Measurements from ENCODE around the gene BDKRB1. TPM values are rescaled to one million over a fixed set of nuclear protein-coding genes. Genes with fewer than 3 reads are reported as not detected.

BDKRB1 gene
- total RNA-seq, 1 experiment from 2014 or later = 0.11 TPM

DNA sequence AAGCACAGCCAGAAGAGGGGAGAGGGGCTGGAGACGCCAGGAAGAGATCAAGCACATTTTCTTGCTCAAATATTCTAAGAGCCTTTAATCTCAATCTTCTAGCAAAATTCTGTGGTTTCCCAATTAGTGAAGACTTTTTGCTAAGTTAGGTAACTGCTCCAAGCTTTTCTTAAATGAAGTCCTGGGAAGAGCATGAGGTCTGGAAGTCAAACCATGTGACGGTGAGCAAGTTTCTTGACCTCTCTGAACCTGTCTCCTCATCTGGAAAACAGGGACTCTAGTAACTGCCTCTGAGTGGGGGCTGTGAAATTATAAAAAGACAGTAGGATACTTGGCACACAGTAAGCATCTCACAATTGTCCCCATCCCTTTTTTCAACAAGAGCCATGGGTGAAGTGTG, 24.1 kb downstream of the BDKRB1 start:
- Mint-ChIP-seq H3K4me3 (no peak overlapping the region), H3K9me3 (peaks cover 15% of the 10 kb centered on the region), H3K27ac (no peak overlapping the region), H3K27me3 (ENCODE audit: low read depth) (no peaks in the 10 kb centered on the region; the same call in 1 of the 2 replicates), H3K36me3 (peaks cover 11% of the 10 kb centered on the region), H3K4me1 (peaks cover 18% of the 10 kb centered on the region)
- POLR2A ChIA-PET = no interaction called here
- ATAC-seq (no peak), DNase-seq (ENCODE audit: low spot score) (no peak)
- CTCF ChIA-PET = interaction anchor here (2.4 kb wide), 1 partner anchor 179 kb away, joined by 15 read pairs; no protein-coding TSS in a partner anchor
- TF ChIP-seq NR1H2 (CRISPR knock-in tag; IDR thresholded peaks at IDR 0.05) = no peak

DNA sequence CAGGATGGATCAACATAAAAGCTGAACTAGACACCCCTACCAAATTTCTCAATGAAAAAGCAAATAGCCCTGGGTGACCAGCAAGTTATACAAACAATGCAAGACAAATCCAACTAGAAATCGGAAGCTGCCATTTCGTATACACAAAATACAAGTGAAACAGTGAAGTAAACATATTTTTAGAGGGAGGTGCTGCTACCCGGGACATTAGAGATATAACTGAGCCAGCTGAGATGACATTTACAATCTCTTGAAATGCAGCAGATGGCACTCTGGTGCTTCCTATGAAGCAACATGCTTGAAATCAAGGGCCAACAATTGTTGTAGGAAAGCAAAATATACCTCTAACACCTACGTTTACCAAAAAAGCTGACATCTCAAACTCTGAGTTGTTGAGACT, 25.5 kb downstream of the BDKRB1 start:
- POLR2A ChIA-PET = no interaction called here
- ATAC-seq (no peak), DNase-seq (ENCODE audit: low spot score) (no peak)
- TF ChIP-seq GRHL2 (CRISPR knock-in tag; IDR thresholded peaks at IDR 0.05; ENCODE audit: insufficient replicate concordance, severe bottlenecking) = no peak
- TF ChIP-seq, protein P1, sequence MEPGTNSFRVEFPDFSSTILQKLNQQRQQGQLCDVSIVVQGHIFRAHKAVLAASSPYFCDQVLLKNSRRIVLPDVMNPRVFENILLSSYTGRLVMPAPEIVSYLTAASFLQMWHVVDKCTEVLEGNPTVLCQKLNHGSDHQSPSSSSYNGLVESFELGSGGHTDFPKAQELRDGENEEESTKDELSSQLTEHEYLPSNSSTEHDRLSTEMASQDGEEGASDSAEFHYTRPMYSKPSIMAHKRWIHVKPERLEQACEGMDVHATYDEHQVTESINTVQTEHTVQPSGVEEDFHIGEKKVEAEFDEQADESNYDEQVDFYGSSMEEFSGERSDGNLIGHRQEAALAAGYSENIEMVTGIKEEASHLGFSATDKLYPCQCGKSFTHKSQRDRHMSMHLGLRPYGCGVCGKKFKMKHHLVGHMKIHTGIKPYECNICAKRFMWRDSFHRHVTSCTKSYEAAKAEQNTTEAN (CRISPR knock-in tag; IDR thresholded peaks at IDR 0.05) = no peak
- no peak for TF ChIP-seq ZBTB21 (CRISPR knock-in tag; IDR thresholded peaks at IDR 0.05; ENCODE audit: borderline replicate concordance)
- TF ChIP-seq, protein P2, sequence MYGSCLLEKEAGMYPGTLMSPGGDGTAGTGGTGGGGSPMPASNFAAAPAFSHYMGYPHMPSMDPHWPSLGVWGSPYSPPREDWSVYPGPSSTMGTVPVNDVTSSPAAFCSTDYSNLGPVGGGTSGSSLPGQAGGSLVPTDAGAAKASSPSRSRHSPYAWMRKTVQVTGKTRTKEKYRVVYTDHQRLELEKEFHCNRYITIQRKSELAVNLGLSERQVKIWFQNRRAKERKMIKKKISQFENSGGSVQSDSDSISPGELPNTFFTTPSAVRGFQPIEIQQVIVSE (CRISPR knock-in tag; IDR thresholded peaks at IDR 0.05; ENCODE audit: borderline replicate concordance) = no peak
- TF ChIP-seq, protein P3, sequence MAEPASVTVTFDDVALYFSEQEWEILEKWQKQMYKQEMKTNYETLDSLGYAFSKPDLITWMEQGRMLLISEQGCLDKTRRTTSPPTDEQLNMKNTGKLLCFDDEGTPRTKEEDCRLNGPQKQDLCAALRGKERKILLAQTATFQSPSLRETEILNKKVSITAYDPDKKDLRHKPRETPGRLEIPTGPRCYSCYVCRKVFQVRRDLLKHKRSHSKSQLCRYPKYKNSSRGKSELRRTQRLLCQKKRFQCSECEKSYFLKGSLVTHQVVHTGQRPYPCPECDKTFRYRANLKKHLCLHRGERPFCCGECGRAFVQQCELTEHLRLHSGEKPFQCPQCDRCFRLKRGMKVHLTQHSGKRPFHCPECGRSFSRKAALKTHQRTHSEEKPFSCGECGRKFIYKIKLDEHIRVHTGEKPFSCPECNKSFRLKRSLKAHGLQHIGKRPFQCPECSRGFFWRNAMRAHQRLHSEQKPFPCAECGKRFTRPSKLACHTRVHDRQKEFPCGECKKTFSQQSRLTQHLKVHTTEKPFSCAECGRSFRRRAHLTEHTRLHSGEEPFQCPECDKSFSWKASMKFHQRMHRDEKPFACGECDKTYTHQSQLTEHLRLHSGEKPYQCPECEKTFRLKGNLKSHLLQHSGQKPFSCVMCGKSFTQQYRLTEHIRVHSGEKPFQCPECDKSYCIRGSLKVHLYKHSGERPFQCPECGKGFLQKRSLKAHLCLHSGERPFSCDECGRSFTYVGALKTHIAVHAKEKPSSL (CRISPR knock-in tag; conservative IDR thresholded peaks at IDR 0.05) = no peak
- TF ChIP-seq, protein P4, sequence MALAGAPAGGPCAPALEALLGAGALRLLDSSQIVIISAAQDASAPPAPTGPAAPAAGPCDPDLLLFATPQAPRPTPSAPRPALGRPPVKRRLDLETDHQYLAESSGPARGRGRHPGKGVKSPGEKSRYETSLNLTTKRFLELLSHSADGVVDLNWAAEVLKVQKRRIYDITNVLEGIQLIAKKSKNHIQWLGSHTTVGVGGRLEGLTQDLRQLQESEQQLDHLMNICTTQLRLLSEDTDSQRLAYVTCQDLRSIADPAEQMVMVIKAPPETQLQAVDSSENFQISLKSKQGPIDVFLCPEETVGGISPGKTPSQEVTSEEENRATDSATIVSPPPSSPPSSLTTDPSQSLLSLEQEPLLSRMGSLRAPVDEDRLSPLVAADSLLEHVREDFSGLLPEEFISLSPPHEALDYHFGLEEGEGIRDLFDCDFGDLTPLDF (CRISPR knock-in tag; IDR thresholded peaks at IDR 0.05) = no peak
- TF ChIP-seq, protein P5, sequence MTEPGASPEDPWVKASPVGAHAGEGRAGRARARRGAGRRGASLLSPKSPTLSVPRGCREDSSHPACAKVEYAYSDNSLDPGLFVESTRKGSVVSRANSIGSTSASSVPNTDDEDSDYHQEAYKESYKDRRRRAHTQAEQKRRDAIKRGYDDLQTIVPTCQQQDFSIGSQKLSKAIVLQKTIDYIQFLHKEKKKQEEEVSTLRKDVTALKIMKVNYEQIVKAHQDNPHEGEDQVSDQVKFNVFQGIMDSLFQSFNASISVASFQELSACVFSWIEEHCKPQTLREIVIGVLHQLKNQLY (CRISPR knock-in tag; IDR thresholded peaks at IDR 0.05) = no peak
- TF ChIP-seq, protein P6, sequence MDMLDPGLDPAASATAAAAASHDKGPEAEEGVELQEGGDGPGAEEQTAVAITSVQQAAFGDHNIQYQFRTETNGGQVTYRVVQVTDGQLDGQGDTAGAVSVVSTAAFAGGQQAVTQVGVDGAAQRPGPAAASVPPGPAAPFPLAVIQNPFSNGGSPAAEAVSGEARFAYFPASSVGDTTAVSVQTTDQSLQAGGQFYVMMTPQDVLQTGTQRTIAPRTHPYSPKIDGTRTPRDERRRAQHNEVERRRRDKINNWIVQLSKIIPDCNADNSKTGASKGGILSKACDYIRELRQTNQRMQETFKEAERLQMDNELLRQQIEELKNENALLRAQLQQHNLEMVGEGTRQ (CRISPR knock-in tag; IDR thresholded peaks at IDR 0.05) = no peak
- no peak for TF ChIP-seq NFYB (CRISPR knock-in tag; conservative IDR thresholded peaks at IDR 0.05; ENCODE audit: low read depth)
- TF ChIP-seq JUN (CRISPR knock-in tag; IDR thresholded peaks at IDR 0.05) = no peak
- TF ChIP-seq, protein P7, sequence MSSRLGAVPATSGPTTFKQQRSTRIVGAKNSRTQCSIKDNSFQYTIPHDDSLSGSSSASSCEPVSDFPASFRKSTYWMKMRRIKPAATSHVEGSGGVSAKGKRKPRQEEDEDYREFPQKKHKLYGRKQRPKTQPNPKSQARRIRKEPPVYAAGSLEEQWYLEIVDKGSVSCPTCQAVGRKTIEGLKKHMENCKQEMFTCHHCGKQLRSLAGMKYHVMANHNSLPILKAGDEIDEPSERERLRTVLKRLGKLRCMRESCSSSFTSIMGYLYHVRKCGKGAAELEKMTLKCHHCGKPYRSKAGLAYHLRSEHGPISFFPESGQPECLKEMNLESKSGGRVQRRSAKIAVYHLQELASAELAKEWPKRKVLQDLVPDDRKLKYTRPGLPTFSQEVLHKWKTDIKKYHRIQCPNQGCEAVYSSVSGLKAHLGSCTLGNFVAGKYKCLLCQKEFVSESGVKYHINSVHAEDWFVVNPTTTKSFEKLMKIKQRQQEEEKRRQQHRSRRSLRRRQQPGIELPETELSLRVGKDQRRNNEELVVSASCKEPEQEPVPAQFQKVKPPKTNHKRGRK (CRISPR knock-in tag; IDR thresholded peaks at IDR 0.05; ENCODE audit: borderline replicate concordance) = no peak
- no peak for TF ChIP-seq ZNF671 (CRISPR knock-in tag; IDR thresholded peaks at IDR 0.05)
- TF ChIP-seq, protein P8, sequence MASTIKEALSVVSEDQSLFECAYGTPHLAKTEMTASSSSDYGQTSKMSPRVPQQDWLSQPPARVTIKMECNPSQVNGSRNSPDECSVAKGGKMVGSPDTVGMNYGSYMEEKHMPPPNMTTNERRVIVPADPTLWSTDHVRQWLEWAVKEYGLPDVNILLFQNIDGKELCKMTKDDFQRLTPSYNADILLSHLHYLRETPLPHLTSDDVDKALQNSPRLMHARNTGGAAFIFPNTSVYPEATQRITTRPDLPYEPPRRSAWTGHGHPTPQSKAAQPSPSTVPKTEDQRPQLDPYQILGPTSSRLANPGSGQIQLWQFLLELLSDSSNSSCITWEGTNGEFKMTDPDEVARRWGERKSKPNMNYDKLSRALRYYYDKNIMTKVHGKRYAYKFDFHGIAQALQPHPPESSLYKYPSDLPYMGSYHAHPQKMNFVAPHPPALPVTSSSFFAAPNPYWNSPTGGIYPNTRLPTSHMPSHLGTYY (CRISPR knock-in tag; IDR thresholded peaks at IDR 0.05) = no peak
- no peak for TF ChIP-seq CREB1 (CRISPR knock-in tag; IDR thresholded peaks at IDR 0.05)
- TF ChIP-seq, protein P9, sequence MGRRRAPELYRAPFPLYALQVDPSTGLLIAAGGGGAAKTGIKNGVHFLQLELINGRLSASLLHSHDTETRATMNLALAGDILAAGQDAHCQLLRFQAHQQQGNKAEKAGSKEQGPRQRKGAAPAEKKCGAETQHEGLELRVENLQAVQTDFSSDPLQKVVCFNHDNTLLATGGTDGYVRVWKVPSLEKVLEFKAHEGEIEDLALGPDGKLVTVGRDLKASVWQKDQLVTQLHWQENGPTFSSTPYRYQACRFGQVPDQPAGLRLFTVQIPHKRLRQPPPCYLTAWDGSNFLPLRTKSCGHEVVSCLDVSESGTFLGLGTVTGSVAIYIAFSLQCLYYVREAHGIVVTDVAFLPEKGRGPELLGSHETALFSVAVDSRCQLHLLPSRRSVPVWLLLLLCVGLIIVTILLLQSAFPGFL (CRISPR knock-in tag; IDR thresholded peaks at IDR 0.05; ENCODE audit: borderline replicate concordance) = no peak
- TF ChIP-seq ZNF232 (CRISPR knock-in tag; IDR thresholded peaks at IDR 0.05) = no peak
- TF ChIP-seq SMAD4 (CRISPR knock-in tag; IDR thresholded peaks at IDR 0.05) = no peak
- no peak for TF ChIP-seq KAT7 (CRISPR knock-in tag; IDR thresholded peaks at IDR 0.05; ENCODE audit: borderline replicate concordance)
- peaks cover 6% of the 10 kb centered on the region for H3K4me1 Mint-ChIP-seq
- H3K36me3 Mint-ChIP-seq = peaks cover 13% of the 10 kb centered on the region
- H3K27ac Mint-ChIP-seq = no peak overlapping the region
- H3K27me3 Mint-ChIP-seq (ENCODE audit: low read depth) = no peaks in the 10 kb centered on the region; the same call in 1 of the 2 replicates
- CTCF ChIA-PET = interaction anchor here (2.1 kb wide), 1 partner anchor 181 kb away, joined by 8 read pairs; no protein-coding TSS in a partner anchor
- H3K4me3 Mint-ChIP-seq = no peak overlapping the region
- peaks cover 15% of the 10 kb centered on the region for H3K9me3 Mint-ChIP-seq

Data from WTC11 (cell line).